ENCODE results near the gene MAP4K2. TPM values are rescaled to one million over a fixed set of nuclear protein-coding genes. Genes with fewer than 3 reads are reported as not detected.

Gene MAP4K2
- total RNA-seq, 1 donor from 2014 or later = 40.6 TPM

DNA sequence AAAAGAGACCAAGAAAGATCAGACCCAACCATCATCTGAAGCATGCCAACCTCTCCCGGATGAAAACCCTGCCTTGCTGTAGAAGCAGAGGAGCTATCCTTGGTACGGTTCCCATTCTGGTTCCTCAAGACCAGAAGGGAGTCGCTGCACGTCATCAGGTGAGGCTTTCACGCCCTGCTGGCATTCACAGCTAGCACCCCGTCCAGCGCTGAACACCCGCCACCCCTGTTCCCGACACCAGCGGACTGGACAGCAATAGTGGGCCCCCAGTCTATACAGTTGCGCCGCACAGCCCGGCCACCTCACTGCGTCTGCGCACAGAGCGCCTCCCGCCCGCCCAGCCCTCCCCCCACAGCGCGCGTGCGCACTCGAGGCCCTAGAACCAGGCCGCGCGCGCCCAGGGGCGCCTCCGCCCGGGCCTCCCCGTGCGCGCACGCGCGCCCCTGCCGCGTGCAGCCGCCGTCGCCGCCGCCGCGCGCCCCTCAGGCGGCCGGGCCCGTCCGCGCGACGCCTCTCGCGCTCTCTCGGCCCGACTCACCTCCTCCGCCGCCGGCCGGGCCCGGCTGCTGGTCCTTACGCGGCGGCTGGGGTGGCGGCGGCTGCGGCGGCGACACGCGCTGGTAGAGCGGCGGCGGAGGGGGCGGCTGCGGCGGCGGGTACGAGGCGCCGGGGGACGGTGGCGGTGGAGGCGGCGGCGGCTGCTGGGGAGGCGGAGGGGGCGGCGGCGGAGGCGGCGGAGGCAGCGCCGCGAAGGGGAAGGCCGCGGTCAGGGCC, 25.4 kb downstream of the MAP4K2 start:
- TF ChIP-seq, protein P1, sequence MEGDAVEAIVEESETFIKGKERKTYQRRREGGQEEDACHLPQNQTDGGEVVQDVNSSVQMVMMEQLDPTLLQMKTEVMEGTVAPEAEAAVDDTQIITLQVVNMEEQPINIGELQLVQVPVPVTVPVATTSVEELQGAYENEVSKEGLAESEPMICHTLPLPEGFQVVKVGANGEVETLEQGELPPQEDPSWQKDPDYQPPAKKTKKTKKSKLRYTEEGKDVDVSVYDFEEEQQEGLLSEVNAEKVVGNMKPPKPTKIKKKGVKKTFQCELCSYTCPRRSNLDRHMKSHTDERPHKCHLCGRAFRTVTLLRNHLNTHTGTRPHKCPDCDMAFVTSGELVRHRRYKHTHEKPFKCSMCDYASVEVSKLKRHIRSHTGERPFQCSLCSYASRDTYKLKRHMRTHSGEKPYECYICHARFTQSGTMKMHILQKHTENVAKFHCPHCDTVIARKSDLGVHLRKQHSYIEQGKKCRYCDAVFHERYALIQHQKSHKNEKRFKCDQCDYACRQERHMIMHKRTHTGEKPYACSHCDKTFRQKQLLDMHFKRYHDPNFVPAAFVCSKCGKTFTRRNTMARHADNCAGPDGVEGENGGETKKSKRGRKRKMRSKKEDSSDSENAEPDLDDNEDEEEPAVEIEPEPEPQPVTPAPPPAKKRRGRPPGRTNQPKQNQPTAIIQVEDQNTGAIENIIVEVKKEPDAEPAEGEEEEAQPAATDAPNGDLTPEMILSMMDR (IDR thresholded peaks at IDR 0.05; ENCODE audit: insufficient read depth, low read length, poor library complexity, severe bottlenecking) = no peak
- Histone ChIP-seq H3K27me3 (ENCODE audit: control insufficient read depth, insufficient read depth, low read length) (no peaks in the 10 kb centered on the region), H3K4me3 (ENCODE audit: low read depth, low read length) (peak overlapping the region; percentile 95), H3K36me3 (ENCODE audit: control insufficient read depth, insufficient read depth, low read length) (peaks cover 8% of the 10 kb centered on the region)
- DNase-seq (ENCODE audit: low read depth) = peak; percentile 34

DNA sequence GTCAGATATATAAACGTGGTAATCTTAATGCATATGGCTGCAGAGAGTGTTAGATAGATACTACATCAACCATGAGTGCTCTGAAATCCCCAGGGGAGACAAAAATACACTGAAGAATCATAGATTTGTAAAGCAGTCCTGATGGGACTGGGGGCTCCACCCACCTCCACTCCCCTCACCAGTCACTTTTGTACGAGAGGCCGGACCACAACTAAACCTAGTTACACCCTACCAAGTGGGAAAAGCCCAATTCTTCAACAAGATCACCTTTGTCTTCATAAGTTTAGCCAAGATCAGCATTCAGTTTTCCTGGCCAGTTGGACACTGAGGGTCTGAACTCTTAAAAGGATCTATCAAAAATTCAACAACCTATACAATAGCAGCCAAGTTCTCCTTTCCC, 26.1 kb downstream of the MAP4K2 start:
- no peaks in the 10 kb centered on the region for H3K27me3 ChIP-seq (ENCODE audit: control insufficient read depth, insufficient read depth, low read length)
- no peak for DNase-seq (ENCODE audit: low read depth)
- TF ChIP-seq, protein P1 (IDR thresholded peaks at IDR 0.05; ENCODE audit: insufficient read depth, low read length, poor library complexity, severe bottlenecking) = no peak
- peak overlapping the region; percentile 95 for H3K4me3 ChIP-seq (ENCODE audit: low read depth, low read length)
- H3K36me3 ChIP-seq (ENCODE audit: control insufficient read depth, insufficient read depth, low read length) = peaks cover 8% of the 10 kb centered on the region

DNA sequence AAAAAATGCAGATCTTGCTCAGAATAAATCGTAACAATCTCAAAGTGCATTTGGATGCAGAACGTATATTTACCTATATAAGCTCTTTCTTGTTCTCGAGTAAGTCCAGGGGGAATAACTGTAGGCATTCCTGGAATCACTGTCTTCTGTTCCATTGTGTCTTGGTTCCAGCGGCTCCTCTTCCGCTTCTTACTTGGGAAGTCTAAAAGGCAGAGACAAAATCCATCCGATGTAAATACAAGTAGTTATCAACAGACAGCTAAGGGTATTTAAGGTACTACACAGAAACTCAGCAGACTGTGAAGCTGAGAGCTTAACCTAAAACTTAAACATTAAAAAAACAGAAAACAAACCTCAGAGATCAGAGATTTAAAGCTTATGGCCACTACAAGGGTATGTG, 26.6 kb downstream of the MAP4K2 start:
- Histone ChIP-seq H3K27me3 (ENCODE audit: control insufficient read depth, insufficient read depth, low read length) (no peaks in the 10 kb centered on the region), H3K4me3 (ENCODE audit: low read depth, low read length) (peak overlapping the region; percentile 95), H3K36me3 (ENCODE audit: control insufficient read depth, insufficient read depth, low read length) (peaks cover 8% of the 10 kb centered on the region)
- TF ChIP-seq, protein P1 (IDR thresholded peaks at IDR 0.05; ENCODE audit: insufficient read depth, low read length, poor library complexity, severe bottlenecking) = no peak
- DNase-seq (ENCODE audit: low read depth) = no peak

DNA sequence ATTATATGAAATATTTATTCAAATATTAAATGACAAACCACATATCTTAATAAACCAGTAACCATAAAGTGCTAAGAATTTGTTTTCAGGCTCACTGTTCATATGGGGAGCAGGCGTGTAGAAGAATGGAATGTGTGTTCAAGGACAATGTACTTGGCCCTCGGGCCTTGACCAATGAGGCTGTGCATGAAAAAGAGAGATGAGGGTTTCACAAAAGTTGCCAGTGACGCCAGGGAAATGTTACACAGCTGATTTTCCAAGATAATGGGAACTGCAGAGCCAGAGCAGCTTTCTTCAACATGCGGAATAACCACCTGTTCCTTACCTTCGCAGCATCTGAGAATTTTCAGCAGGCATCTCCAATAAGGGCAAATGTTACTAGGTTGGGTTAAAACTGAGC, 28.9 kb downstream of the MAP4K2 start:
- no peaks in the 10 kb centered on the region for H3K27me3 ChIP-seq (ENCODE audit: control insufficient read depth, insufficient read depth, low read length)
- peaks cover 17% of the 10 kb centered on the region for H3K36me3 ChIP-seq (ENCODE audit: control insufficient read depth, insufficient read depth, low read length)
- DNase-seq (ENCODE audit: low read depth) = no peak
- H3K4me3 ChIP-seq (ENCODE audit: low read depth, low read length) = no peak overlapping the region
- TF ChIP-seq, protein P1 (IDR thresholded peaks at IDR 0.05; ENCODE audit: insufficient read depth, low read length, poor library complexity, severe bottlenecking) = no peak

DNA sequence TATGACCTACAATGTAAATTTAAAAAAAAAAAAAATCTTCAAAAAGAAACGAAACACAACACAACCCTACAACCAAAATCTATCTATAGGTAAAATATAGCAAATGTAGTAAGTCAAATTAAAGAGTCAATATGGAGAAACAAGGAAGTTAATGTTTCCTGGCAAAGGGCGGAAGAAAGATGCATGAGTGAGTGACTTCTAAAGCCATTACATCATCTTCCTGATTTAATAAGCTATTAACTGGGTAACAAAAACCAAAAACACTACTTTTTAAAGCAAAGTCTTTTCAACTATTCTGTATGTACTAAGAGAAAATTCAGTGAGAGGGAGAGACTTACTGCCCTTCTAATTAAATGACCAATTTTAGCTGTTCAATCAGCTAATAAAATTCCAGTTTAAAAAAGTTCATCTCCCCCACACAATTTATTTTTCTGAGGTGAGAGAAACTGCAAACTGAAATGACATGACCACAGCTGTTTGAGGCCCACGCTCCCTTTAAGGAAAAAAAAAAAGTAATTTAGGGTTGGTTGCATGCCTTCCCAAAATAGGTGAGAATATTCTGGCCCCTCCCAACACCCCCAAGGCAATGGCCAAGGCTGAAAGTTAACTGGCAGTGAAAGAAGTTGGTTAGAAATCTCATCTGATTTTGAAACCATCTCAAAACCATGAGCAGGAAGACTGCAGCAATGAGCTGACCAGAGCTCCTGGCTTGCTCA, 30.6 kb downstream of the MAP4K2 start:
- no peak for DNase-seq (ENCODE audit: low read depth)

More for the DNA sequence above, 30.6 kb downstream of the MAP4K2 start:
- TF ChIP-seq, protein P1 (IDR thresholded peaks at IDR 0.05; ENCODE audit: insufficient read depth, low read length, poor library complexity, severe bottlenecking) = no peak
- no peaks in the 10 kb centered on the region for H3K27me3 ChIP-seq (ENCODE audit: control insufficient read depth, insufficient read depth, low read length)
- H3K36me3 ChIP-seq (ENCODE audit: control insufficient read depth, insufficient read depth, low read length) = peaks cover 18% of the 10 kb centered on the region
- H3K4me3 ChIP-seq (ENCODE audit: low read depth, low read length) = no peak overlapping the region
